Measurements from ENCODE around the gene FAM53B.

The FAM53B gene

DNA sequence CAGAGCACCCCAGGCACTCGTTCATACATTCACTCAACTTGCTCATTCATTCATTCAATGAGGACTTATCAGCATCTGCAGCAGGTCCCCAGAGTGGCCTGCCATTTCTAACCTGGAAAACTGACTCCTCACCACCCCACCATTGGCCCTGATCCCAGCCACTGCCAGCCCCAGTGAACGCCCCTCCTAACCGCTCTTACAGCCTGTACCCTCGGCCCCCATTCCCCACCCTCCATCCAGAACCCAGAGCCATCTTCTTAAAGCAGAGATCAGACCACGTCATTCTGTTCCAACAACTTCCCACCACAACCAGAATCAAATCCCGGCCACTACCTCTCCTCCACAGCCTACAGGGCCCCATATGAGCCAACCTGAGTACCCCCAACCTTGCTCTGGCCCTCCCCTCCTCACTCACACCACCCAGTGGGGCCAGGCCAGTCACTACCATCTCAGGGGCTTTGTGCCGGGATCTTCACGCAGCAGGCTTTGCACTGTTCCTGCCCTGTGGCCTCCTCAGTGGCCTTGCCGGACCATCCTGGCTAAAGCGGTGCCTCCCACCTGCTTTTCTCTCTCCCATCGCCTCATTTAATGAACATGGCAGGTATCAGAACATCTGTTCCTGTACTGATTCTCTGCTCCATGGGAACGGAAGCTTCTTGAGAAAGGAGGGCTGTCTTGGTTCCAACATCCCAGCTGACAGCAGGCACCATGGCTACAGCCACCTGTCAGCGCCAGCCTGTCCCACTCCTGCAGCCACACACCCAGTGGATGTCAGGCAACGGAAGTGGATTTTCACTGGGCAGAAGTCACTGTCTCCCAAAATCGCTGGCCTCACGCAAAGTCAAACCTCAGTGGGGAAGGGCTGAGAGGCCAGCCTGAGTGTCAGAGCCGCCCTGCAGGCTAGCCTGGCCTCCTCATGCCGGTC lies 45.4 kb downstream of the FAM53B start:
- TF ChIP-seq, protein P1, sequence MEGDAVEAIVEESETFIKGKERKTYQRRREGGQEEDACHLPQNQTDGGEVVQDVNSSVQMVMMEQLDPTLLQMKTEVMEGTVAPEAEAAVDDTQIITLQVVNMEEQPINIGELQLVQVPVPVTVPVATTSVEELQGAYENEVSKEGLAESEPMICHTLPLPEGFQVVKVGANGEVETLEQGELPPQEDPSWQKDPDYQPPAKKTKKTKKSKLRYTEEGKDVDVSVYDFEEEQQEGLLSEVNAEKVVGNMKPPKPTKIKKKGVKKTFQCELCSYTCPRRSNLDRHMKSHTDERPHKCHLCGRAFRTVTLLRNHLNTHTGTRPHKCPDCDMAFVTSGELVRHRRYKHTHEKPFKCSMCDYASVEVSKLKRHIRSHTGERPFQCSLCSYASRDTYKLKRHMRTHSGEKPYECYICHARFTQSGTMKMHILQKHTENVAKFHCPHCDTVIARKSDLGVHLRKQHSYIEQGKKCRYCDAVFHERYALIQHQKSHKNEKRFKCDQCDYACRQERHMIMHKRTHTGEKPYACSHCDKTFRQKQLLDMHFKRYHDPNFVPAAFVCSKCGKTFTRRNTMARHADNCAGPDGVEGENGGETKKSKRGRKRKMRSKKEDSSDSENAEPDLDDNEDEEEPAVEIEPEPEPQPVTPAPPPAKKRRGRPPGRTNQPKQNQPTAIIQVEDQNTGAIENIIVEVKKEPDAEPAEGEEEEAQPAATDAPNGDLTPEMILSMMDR (IDR thresholded peaks at IDR 0.05; ENCODE audit: extremely low read depth, insufficient read depth, missing control alignments): no peak
- DNase-seq (ENCODE audit: low spot score): no peak
- in situ Hi-C loops (cut with MboI; ENCODE audit: low pct_unique_long_range_greater_than_20kb, low sequenced_read_pairs, unreplicated experiment): no loop called here

DNA sequence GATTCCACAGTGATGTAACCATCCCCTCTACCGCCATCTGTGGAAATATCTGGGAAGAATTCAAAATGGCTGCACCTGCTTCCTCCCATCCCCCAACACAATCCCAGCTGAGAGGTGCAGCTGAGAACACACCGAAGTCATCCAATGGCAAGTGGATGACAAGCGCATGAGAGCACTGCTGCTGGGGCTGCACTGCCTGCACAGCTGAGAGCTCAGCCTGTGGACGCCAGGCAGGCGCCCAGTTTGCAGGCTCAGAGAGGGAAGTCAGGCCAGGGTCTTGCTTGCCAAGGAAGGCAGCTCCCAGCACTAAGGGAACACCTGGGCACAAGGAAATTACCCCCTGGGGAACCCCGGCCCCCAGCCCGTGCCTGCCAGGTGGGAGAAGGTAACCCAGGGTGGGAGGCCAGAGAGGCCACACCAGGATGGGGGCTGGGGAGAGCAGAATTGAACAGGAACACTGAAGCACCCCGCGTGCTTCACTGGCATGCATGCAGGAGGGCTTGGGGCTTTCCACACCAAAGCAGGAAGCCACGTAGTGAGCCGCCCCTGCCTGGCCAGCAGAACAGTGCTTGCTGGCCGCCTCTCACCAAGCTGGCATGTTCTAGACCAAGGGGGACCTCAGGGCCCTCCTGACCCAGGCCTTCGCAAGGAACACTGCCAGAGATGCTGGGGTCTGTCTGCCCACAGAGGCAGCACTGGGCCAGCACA lies 46.2 kb downstream of the FAM53B start:
- peak; percentile 63 for DNase-seq (ENCODE audit: low spot score)
- in situ Hi-C loops (cut with MboI; ENCODE audit: low pct_unique_long_range_greater_than_20kb, low sequenced_read_pairs, unreplicated experiment): no loop called here
- TF ChIP-seq, protein P1 (IDR thresholded peaks at IDR 0.05; ENCODE audit: extremely low read depth, insufficient read depth, missing control alignments): no peak

DNA sequence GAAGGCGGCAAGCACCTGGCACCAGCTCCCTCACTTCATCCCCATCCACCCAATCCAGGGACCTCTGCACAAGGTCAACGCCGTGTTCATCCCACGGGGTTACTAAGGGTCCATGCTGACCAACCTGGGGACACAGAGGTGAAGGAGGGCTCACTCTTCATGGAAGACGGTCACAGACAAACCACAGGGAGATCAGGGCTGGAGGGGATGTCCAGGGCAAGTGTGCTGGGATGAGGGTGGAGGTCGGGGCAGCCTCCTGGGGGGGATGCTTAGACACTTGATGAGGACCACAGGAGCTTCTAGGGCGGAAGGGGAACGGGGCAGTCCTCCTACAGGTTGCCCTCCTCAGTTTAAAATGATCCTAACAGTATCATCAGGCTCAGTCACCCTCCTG lies 46.7 kb downstream of the FAM53B start:
- in situ Hi-C loops (cut with MboI; ENCODE audit: low pct_unique_long_range_greater_than_20kb, low sequenced_read_pairs, unreplicated experiment): no loop called here
- no peak for DNase-seq (ENCODE audit: low spot score)
- TF ChIP-seq, protein P1 (IDR thresholded peaks at IDR 0.05; ENCODE audit: extremely low read depth, insufficient read depth, missing control alignments): no peak

DNA sequence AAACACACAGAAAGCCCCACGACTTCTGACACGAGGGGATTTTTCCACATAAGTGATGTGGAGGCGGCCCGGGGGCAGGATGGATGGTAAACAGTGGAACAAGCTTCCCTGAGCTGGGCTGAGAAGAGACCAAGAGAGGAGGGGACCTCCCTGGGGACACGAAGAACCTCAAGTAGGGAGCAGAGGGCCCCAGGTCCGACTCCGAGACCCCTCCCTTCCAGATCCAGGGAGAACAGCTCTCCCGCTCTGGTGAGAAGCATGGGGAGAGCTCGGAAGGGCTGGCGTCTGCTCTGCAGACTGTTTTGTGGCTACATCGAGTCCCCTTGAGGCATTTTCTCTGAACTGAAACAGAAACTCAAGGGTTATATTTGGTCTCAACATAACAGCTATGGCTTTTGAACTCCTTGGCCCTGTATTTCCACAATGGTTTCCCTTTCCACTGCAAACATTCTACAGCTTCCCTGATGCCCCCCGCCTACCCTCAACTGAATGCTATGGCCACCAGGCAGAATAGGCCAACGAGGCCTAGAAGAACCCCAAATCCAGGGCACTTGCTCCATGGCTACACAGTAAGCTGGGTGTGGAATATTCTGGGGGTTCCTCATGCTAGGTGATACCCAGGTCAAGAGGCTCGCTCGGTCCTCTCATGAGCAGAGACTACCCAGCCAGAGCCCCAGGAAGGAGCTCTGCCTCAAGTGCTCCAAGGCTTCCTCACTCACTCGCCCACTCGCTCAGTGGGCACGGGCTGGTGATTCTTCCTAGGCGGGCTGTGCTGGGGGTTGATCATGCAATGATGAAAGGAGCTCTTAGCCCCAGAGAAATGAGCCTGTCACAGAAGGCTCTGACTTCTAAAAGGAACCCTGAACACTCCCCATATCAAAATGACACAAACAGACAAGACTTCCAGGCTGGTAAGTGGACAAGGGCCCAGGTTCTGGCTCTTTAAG lies 47.5 kb downstream of the FAM53B start:
- peak; percentile 84 for DNase-seq (ENCODE audit: low spot score)

DNA sequence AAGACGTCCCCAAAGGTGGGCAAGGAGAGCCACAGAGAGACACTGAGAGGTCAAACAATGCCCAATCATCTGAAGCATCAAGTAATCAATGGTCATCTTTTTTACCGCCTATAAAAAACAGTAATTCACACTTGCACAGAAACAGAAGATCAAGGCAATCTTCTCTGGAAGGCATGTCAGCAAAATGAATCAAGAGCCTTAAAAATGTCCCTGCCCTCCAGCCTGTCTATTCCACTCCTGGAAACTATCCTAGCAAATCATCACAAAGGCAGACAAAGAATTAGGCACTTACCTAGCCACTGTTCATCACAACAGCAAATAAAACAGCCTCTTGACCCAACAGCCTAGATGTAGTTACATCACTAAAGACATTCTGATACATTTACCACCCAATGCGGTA lies 48.9 kb downstream of the FAM53B start:
- TF ChIP-seq, protein P1 (IDR thresholded peaks at IDR 0.05; ENCODE audit: extremely low read depth, insufficient read depth, missing control alignments): no peak
- in situ Hi-C loops (cut with MboI; ENCODE audit: low pct_unique_long_range_greater_than_20kb, low sequenced_read_pairs, unreplicated experiment): no loop called here
- no peak for DNase-seq (ENCODE audit: low spot score)

More for the DNA sequence above, 47.5 kb downstream of the FAM53B start:
- in situ Hi-C loops (cut with MboI; ENCODE audit: low pct_unique_long_range_greater_than_20kb, low sequenced_read_pairs, unreplicated experiment): no loop called here
- TF ChIP-seq, protein P1 (IDR thresholded peaks at IDR 0.05; ENCODE audit: extremely low read depth, insufficient read depth, missing control alignments): no peak
